GM18909 (cell line): ENCODE results near the gene MICU2.

Source experiments
- ATAC-seq: cut with Tn5 transposase; IDR thresholded peaks from one replicate; pipeline ENCODE4 v1.9.1; 2021; ENCODE audit warnings: mild to moderate bottlenecking; ENCODE audit not compliant: unreplicated experiment, poor library complexity

MICU2 gene

DNA sequence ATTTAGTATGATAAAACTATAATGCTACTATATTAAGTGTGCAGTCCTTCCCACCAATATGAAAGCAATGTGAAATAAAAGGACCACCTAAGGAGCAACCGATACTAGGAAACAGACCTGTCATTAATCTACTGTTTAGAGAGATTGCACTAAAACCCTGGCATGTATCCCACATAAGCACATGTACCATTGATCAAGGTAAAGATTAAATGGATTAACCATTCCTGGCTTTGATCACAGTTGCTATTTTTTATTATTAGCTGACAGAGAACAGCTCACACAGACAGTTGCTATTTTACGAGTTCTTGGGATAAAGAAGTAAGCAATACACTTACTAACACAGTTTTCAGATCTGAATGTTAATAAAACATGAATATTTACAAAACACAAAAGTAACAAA is 87.2 kb downstream of the MICU2 start:
- ATAC-seq = no peak

DNA sequence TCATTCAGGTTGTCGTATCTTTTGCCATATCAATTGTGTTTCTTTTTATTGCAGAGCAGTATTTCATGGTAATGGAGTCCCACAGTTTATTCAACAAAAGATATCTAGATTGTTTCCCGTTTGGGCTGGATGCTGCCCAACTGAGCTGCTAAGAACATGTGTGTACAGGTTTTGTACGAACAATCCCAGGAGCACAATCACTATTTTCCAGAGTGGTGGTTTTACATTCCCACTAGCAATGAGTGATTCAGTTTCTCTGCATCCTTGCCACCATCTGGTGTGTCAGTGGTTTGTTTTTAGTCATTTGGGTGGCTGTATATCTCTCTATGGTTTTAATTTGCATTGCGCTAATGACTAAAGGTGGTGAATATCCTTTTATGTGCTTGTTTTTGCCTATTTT is 92.1 kb downstream of the MICU2 start:
- no peak for ATAC-seq

DNA sequence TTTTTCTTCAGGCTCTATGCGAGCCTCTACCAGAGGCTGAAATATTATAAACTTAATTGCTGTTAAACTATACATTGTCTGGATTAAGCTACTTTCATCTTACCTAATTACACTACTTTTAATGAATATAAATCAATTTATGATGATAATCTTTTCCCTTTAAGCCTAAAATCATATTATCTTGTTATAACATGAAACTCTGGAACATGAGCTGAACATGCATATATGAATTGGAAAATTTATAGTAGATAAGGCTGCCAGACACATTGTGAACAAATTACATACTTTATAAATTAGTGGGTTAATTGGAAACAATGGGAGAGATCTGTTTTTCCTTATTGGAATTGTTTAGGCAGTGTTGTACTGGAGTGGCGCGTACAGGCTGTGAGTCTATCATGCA is 99.6 kb downstream of the MICU2 start:
- ATAC-seq = no peak

DNA sequence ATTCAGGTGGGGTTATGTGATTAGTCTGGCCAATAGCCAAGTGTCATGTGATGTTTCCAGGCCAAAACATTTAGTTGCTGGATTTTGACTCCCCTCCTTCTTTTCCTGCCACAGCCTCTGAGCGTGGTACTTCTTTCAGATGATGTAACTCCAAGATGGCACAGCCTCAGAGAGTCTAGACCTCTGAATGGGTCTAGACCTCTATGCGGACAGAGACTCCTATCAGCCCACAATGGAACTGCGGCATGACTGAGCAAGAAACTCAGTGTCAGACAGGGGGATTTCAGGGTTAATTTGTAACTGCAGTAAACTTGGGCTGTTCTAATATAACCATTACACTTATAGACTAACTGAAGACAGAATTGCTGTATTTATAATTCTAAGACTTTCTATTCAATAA is 102.3 kb downstream of the MICU2 start:
- ATAC-seq = no peak

DNA sequence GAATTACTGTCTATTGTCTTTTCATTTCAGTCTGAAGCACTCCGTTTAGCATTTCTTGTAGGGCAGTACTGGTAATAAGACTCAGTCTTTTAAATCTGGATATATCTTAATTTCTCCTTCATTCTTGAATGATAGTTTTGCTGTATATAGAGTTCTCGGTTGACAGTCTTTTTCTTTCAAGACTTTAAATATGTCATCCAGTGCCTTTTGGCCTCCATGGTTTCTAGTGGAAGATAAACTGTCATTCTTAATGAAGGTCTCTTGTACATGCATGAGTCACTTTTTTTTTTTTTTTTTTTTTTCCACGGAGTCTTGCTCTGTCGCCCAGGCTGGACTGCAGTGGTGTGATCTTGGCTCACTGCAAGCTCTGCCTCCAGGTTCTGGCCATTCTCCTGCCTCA is 117.6 kb downstream of the MICU2 start:
- no peak for ATAC-seq

DNA sequence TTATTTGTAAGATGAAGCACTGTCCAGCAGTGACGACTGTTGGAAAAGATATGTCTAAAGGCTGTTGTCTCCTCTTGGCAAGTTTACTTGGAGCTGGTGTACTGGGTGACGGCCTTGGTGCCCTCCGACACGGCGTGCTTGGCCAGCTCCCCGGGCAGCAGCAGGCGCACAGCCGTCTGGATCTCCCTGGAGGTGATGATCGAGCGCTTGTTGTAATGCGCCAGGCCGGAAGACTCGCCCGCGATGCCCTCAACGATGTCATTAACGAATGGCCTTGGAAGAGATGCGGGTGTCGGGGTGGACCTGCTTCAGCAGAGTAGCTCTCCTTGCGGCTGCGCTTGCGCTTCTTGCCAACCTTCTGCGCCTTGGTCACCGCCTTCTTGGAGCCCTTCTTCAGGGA is 120.2 kb downstream of the MICU2 start:
- ATAC-seq = no peak

DNA sequence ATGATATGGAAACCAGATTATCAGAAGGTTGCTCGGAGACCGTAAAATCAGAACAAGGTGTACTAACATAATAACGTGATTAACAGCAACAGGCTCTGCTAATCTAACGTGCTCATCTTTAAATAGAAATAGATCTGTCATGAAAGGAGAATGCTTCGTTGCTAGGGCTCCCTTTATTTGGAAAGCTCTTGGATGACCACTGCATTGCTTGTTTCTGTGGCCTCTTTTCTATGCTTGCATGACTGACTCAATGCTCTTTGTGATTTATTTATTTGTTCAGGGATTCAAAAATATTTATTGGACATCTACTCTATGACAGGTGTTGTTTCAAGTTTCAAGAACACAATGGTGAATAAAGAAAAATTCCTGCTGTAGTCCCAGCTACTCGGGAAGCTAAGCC is 122.6 kb downstream of the MICU2 start:
- ATAC-seq = no peak

DNA sequence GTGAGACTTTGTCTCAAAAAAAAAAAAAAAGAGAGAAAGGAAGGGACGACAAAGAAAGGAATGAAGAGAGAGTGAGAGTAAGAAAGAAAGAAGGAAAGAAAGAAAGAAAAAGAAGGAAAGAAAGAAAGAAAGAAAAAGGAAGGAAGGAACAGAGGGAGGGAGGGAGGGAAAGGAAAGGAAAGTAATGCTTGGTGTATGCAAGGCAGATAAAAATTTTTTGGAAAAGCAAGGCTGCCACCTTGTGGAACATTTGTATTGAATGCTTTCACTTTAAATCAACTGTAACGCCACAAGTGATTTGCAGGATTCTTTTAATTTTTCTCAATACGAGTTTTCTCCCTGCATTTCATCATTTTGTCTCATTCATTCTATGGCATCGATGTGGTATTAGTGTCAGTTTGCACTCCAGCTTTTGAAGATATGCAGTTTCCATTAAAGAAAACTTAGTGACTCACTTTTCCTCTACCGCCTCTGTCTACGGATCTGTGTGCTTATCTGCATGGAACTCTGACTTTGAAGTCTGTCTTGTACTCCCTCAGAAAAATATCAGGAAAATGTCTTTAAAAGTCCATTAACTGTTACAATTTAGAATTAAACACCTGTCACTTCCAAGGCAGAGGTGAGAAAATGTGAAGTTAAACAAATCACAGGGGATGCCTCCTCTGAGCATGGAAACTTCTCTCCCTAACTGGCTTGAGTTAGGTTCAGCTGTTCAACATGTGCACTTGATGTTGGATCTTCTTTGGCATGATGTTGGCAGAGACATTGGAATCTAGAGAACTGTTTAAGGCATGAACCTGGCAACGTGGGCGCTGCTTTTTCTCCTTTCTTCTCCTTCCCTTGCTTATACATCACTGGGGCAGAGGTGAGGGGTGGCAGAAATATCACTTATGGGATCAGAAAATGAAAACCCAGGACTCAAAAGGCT is 124.8 kb downstream of the MICU2 start:
- ATAC-seq = peak; percentile 48

DNA sequence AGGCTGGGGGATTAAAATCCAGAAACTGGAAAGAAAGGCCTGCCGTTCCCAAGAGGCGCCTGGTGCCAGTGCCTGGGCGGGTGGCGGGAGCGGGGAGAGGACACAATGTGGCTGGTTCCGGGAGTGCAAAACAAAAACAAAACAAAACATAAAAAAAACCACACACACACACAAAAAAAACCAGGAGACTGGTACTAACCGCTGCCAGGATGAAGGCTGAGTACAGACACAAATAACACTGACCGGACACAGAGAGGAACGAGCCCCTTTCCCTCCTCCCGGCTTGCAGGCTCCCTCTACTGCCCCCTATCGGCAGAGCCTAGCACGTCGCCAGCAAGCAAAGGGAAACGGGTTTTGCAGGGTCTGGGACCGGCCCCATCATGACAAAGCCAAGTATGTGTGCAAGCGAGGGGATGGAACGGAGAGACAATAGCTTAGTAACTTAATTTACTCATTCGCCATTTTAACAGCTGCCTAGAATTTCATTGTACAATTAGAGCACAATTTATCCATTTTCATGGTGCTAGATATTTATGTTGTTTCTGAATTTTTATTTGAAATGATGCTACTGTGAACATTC is 127.0 kb downstream of the MICU2 start:
- ATAC-seq = peak; percentile 87

DNA sequence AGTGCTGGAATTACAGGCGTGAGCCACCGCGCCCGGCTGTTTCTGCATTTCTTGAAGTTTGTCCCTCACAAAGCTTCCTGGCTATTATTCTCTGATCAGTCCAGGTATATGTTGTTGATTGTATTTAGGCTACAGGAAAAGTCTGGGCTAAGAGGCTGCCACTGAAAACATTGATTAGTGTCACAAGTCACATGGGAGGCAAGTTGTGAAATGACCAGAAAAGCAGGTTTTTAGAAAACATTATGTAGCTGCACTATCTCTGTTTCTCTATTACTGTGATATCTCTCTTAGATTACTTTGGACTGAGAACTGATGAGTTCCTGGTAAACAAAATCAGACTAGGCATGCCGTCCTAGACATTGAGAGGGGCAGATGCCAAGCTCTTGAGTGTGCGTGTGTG is 128.9 kb downstream of the MICU2 start:
- no peak for ATAC-seq

DNA sequence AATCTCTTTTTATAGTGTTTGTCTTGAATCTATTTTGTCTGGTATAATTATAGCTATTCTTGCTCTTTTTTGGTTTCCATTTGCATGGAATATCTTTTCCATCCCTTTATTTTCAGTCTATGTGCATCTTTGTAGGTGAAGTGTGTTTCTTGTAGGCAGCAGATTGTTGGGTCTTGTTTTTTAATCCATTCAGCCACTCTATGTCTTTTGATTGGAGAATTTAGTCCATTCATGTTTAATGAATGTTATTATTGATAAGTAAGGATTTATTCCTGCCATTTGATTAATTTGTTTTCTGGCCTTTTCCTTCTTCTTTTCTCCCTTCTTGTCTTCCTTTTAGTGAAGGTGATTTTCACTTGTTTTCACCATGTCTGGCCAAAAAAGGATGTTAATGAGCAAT is 133.2 kb downstream of the MICU2 start:
- ATAC-seq = no peak

DNA sequence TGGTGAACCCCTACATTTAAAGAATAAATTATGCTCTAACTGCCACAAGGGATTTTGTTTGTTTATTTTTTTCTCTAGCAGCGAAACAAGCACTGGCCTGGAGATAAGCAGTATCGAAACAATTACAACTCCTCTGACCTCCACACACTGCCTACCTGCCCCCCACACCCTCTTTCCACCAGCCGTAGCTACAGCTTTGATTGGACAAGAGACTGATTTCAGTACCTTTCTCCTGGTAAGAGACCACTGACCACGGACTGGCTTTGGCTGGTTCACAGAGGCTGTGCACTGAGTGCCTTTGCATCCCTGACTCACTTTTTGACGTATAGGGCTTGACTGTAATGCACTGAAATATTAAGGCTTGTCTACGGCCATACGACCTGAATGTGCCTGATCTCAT is 137.4 kb downstream of the MICU2 start:
- no peak for ATAC-seq

DNA sequence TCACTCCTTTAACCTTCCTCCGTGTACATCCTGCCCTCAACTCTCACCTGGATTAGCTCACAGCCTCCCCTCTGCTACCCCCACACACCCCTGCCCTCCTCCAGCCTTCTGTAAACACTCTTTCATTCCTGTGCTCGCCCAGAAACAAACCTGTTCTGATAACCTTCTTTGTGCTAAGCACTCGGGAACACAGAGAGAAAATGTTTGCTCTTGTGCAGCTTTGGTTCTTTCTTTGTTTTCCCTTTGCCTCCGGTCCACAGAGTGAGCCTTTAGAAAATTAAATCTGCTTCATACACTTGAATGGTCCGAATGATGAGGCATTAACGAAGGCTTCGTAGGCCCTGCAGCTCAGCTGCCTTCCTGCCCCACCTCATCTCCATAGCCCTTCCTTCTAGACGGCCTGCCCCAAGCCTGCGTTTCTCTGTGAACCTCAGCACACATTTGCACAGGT is 138.2 kb downstream of the MICU2 start:
- ATAC-seq = no peak

DNA sequence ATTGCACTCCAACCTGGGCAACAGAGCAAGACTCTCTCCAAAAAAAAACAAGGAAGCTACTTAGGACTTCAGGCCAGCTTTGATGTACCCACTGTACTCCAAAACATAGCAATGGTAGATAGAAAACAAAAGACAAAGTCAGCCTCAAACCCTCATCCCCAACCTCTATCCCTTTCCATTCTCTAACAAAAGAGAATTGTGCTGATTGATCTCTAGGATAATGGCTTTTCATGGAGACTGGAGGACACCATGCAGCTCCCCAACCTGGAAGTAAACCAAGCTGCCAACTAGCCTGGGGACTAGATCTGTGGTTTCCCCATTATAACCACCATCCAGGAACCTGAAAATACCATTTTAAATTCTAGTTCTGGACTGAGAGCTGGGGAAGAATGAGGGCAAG is 140.5 kb downstream of the MICU2 start:
- ATAC-seq = no peak

DNA sequence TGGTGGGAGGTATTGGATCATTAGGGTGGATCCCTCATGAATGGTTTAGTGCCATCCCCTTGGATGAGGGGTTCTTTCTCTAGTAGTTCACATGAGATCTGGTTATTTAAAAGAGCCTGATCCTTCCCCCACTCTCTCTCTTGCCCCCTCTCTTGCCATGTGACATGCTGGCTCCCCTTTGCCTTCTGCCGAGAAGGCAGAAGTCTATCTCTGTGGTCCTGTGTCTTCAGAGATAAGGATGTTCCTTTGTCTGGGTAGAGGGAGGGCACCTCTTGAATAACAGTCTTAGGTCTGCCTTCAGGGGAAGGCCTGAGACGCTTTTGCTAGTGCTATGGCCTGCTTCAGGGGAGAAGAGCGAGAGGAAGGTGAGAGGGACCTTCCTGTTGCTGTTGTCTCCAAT is 142.8 kb downstream of the MICU2 start:
- no peak for ATAC-seq

DNA sequence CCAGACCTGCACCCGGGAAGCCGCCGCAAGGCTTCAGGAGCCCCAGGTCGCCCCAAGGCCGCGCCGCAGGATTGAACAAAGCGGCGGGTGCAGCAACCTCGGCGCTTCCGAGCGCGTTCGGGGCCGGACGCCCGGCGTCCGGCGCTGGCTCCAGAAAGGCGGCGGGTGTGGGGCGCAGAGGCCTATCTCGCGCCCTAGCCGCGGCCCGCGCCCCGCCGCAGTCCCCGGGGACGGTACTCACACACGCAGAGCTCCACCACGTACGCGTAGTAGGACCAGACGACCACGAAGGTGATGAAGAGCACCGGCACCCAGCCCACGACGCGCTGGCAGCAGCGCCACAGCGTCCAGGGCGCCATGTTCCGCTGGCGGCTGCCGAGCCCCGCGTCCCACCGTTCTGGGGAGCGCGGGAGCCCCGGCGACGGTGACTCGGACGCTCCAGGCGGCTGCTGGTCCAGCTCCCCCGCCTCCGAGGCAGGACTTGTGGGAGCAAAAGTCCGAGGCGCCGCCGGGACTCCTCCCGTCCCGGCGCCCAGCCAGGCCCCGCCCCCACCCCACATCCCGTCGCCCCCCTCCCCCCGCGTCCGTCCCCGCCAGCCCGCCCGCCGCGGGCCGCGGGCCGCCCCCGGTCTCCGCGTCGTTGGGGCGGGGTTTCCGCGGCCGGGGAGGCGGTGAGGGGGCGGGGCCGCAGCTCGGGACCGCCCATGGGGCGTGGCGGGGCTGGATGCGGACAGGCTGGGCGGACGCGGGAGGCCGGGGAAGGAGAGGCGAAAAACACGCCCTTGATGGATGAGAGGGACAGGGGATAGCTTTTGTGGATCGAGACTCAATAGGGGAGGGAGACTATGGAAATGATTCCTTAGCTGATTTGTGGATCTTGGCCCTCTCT is 144.9 kb downstream of the MICU2 start, which contains the start of gene ZDHHC20:
Gene ZDHHC20, minus strand, starts transcription at position 491 of the 889 bp plus-strand sequence. Its CDS starts 132 bp downstream, at position 359.
- ATAC-seq = peak; percentile 93

DNA sequence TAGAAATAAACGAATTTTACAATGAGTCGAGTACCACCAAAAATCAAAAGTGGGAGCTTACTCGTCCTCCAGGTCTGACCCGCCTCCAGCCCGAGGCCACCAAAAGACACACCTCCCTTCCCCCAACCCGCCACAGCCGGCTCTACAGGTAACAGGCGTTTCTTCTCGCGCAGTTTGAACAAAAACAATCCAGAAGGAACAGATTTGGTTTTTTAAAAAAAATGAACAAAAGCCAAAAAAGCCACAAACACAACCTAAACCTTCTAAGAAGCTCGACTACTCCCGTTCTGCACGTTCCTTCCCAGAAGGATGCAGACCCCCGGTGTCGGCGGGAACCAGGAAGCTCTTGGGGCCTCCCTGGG is 145.5 kb downstream of the MICU2 start:
- peak; percentile 46 for ATAC-seq

DNA sequence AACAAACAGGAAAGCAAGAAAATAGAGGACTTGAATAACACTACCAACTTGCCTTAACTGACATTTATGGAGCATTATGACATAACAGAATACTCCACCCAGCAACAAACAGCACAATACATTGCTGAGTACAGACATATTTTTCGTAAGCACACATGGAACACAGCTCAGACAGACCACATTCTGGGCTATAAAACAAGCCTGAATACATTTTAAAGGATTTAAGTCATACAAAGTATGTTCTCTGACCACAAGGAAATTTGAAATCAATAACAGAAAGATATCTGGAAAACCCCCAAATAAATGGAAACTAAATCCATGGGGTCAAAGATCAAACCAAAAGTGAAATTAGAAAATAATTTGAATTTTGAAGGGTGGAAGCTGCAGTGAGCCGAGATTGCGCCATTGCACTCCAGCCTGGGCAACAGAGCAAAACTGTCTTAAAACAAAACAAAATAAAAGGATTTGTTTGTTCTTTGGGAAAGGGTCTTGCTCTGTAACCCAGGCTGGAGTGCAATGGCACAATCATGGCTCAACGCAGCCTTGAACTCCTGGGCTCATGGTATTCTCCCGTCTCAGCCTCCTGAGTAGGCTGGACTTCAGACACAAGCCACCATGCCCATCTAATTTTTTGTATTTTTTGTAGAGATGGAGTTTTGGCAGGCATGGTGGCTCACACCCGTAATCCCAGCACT is 150.4 kb downstream of the MICU2 start:
- no peak for ATAC-seq

DNA sequence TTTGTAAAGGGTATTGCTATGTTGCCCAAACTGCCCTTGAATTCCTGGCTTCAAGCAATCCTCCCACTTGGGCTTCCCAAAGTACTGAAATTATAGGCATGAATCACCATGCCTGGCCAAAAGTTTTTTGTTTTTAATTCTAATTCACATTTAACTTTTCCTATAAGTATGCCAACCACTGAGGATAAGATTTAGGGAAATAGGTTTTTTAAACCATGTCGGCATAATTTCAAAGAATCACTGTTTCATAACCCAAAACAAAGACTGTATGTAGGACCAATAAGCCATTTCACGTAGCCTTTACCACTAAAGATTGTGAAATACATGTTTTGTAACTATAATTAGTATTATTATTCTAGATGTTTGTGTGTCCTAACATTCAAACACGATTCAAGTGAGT is 153.0 kb downstream of the MICU2 start:
- no peak for ATAC-seq

DNA sequence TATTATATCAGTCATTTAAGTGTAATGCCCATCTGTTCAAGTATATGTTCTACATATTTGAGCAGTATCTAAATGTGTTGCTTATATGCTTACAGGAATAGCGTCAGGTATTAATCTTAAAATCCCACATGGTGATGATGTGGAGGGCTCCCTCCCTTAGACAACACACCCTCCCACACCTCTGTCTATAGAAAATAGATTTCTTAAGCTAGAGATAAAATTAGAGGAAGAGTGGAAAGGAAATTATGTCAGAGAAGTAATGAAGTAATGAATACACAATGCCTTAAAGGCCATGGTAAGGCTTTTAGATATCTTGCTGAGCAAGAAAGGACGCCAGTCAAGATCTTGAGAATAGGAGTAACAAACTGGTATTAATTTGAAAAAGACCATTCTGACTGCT is 157.3 kb downstream of the MICU2 start:
- ATAC-seq = no peak
